Activated CD8-positive, alpha-beta T cell treated with anti-CD3 and anti-CD28 coated beads for 36 hours (primary cell): ENCODE results near the gene NDEL1. TPM values are rescaled to one million over a fixed set of nuclear protein-coding genes. Genes with fewer than 3 reads are reported as not detected.
A peak's percentile ranks its signal among the peaks of the same experiment; 100 is the strongest.

ENCODE experiments used
- ATAC-seq: fragments of 200-7000 bp; cut with Tn5 transposase; one replicate; pipeline ENCODE4 v1.10.0; 2021; ENCODE audit warnings: mild to moderate bottlenecking, moderate library complexity
- CTCF ChIA-PET: fragments of 350-600 bp; sonication (Branson Sonifier 250); formaldehyde crosslinking; loops from one replicate; lab custom pipeline; 2021; ENCODE audit warnings: antibody characterized with exemption; lab: Charles Lee
- POLR2A ChIA-PET: fragments of 350-600 bp; sonication (Branson Sonifier 250); formaldehyde crosslinking; loops from one replicate; lab custom pipeline; 2021; ENCODE audit warnings: antibody characterized with exemption; lab: Charles Lee
- DNase-seq: peaks from one replicate; pipeline ENCODE4 v3.0.0-alpha.2; 2020
- H3K27ac Mint-ChIP-seq: one replicate; pipeline ENCODE4 v1.8.0; 2021; ENCODE audit warnings: mild to moderate bottlenecking, mixed read lengths
- H3K27me3 Mint-ChIP-seq: one replicate; pipeline ENCODE4 v1.8.0; 2021; ENCODE audit warnings: mixed read lengths
- H3K36me3 Mint-ChIP-seq: one replicate; pipeline ENCODE4 v1.8.0; 2021; ENCODE audit warnings: low read depth, mixed read lengths
- H3K4me1 Mint-ChIP-seq: one replicate; pipeline ENCODE4 v1.8.0; 2021; ENCODE audit warnings: low read depth, mixed read lengths
- H3K4me3 Mint-ChIP-seq: one replicate; pipeline ENCODE4 v1.8.0; 2021; ENCODE audit warnings: mild to moderate bottlenecking, moderate library complexity, mixed read lengths
- H3K9me3 Mint-ChIP-seq: one replicate; pipeline ENCODE4 v1.8.0; 2021; ENCODE audit warnings: mixed read lengths
- CTCF ChIP-seq: fragments of 200-600 bp; IDR thresholded peaks from one replicate; pipeline ENCODE4 v1.8.0; 2022; ENCODE audit warnings: antibody characterized with exemption, mild to moderate bottlenecking
- intact Hi-C: fragments of 100-400 bp; cut with micrococcal nuclease; formaldehyde crosslinking; loops from one replicate; pipeline ENCODE4 v1.10.0; 2022
- total RNA-seq, 2 experiments: library from RNA; stranded (reverse); gene quantifications; one replicate each; pipeline ENCODE4 v1.2.3, GENCODE V29; 2021

Gene NDEL1
- total RNA-seq, 2 experiments from 2014 or later: 48.1 to 53.9 TPM

- ATAC-seq (no peak), DNase-seq (no peak)
- ChIA-PET POLR2A (interaction anchor here (1.5 to 1.7 kb wide), 2 partner anchors 10 to 24 kb away, joined by 4 to 6 read pairs; no protein-coding TSS in a partner anchor), CTCF (interaction anchor here (1.3 to 1.6 kb wide), 3 partner anchors 11 to 38 kb away, joined by 3 to 5 read pairs (median 3); no protein-coding TSS in a partner anchor)
- H3K27ac Mint-ChIP-seq: peak overlapping the region; percentile 16
- H3K4me1 Mint-ChIP-seq: peaks cover 26% of the 10 kb centered on the region
- H3K36me3 Mint-ChIP-seq: peaks cover 54% of the 10 kb centered on the region
- no peaks in the 10 kb centered on the region for H3K27me3 Mint-ChIP-seq
- H3K4me3 Mint-ChIP-seq: no peak overlapping the region
- intact Hi-C loops: no loop called here
- TF ChIP-seq CTCF: no peak
- H3K9me3 Mint-ChIP-seq: no peaks in the 10 kb centered on the region
Measured at GRCh38 chr17:8447799-8448198, 12.1 kb downstream of the NDEL1 start.

- no peak overlapping the region for H3K4me3 Mint-ChIP-seq
- no peaks in the 10 kb centered on the region for H3K27me3 Mint-ChIP-seq
- ATAC-seq: no peak
- peaks cover 21% of the 10 kb centered on the region for H3K4me1 Mint-ChIP-seq
- H3K36me3 Mint-ChIP-seq: peaks cover 54% of the 10 kb centered on the region
- no peak for TF ChIP-seq CTCF
- ChIA-PET CTCF (interaction anchor here (1.4 kb wide), 1 partner anchor 38 kb away, joined by 6 read pairs; no protein-coding TSS in a partner anchor), POLR2A (interaction anchor here (1.7 kb wide), 1 partner anchor 10 kb away, joined by 6 read pairs; no protein-coding TSS in a partner anchor)
- no peaks in the 10 kb centered on the region for H3K9me3 Mint-ChIP-seq
- intact Hi-C loops: no loop called here
- no peak for DNase-seq
- H3K27ac Mint-ChIP-seq: peak overlapping the region; percentile 16
Measured at GRCh38 chr17:8448310-8448709, 12.6 kb downstream of the NDEL1 start.

- Mint-ChIP-seq H3K4me1 (peaks cover 8% of the 10 kb centered on the region), H3K9me3 (no peaks in the 10 kb centered on the region), H3K27me3 (no peaks in the 10 kb centered on the region), H3K4me3 (no peak overlapping the region), H3K36me3 (peaks cover 55% of the 10 kb centered on the region), H3K27ac (no peak overlapping the region)
- TF ChIP-seq CTCF: no peak
- ChIA-PET POLR2A (interaction anchor here (1.5 kb wide), 1 partner anchor 16 kb away, joined by 3 read pairs; the partner anchor contains the start of gene NDEL1), CTCF (interaction anchor here (1.5 kb wide), 1 partner anchor 42 kb away, joined by 3 read pairs; no protein-coding TSS in a partner anchor)
- intact Hi-C loops: no loop called here
- DNase-seq: no peak
- ATAC-seq: no peak
Measured at GRCh38 chr17:8451933-8452614, 16.4 kb downstream of the NDEL1 start.

- ATAC-seq (no peak), DNase-seq (no peak)
- no peak for TF ChIP-seq CTCF
- Mint-ChIP-seq H3K4me3 (no peak overlapping the region), H3K4me1 (peaks cover 9% of the 10 kb centered on the region), H3K27ac (no peak overlapping the region), H3K27me3 (no peaks in the 10 kb centered on the region), H3K36me3 (peaks cover 58% of the 10 kb centered on the region), H3K9me3 (no peaks in the 10 kb centered on the region)
- CTCF ChIA-PET: interaction anchor here (1.0 to 1.5 kb wide), 2 partner anchors 43 to 292 kb away, joined by 3 read pairs; no protein-coding TSS in a partner anchor
- intact Hi-C loops: no loop called here
- POLR2A ChIA-PET: interaction anchor here (0.6 kb wide), 1 partner anchor 1191 kb away, joined by 3 read pairs; no protein-coding TSS in a partner anchor
Measured at GRCh38 chr17:8453326-8453725, 17.6 kb downstream of the NDEL1 start.

GRCh38 chr17:8455665-8456209 lies 20.1 kb downstream of the NDEL1 start:
- peak overlapping the region; percentile 6 for H3K27ac Mint-ChIP-seq

More at GRCh38 chr17:8455665-8456209, 20.1 kb downstream of the NDEL1 start:
- ChIA-PET CTCF (no interaction called here), POLR2A (no interaction called here)
- H3K9me3 Mint-ChIP-seq: no peaks in the 10 kb centered on the region
- H3K4me3 Mint-ChIP-seq: no peak overlapping the region
- intact Hi-C loops: no loop called here
- H3K36me3 Mint-ChIP-seq: peaks cover 49% of the 10 kb centered on the region
- DNase-seq (no peak), ATAC-seq (no peak)
- TF ChIP-seq CTCF: no peak
- H3K27me3 Mint-ChIP-seq: no peaks in the 10 kb centered on the region
- peaks cover 9% of the 10 kb centered on the region for H3K4me1 Mint-ChIP-seq
